Nephron progenitor cell (in vitro differentiated cells): Measurements from ENCODE around the gene ADAMTSL5.

Experiments used
- DNase-seq: peaks from one replicate; pipeline ENCODE4 v3.0.0; 2021
- H3K27ac Mint-ChIP-seq: 2 replicates; pipeline ENCODE4 v1.8.0; 2021; ENCODE audit warnings: mild to moderate bottlenecking, moderate library complexity, mixed read lengths
- H3K27me3 Mint-ChIP-seq: 2 replicates; pipeline ENCODE4 v1.8.0; 2021; ENCODE audit warnings: mild to moderate bottlenecking, low read depth, mixed read lengths; ENCODE audit not compliant: poor library complexity
- H3K36me3 Mint-ChIP-seq: 2 replicates; pipeline ENCODE4 v1.8.0; 2021; ENCODE audit warnings: low read depth, mixed read lengths
- H3K4me1 Mint-ChIP-seq: 2 replicates; pipeline ENCODE4 v1.8.0; 2021; ENCODE audit warnings: mixed read lengths
- H3K4me3 Mint-ChIP-seq: 2 replicates; pipeline ENCODE4 v1.8.0; 2021; ENCODE audit warnings: mild to moderate bottlenecking, moderate library complexity, mixed read lengths
- H3K9me3 Mint-ChIP-seq: 2 replicates; pipeline ENCODE4 v1.8.0; 2021; ENCODE audit warnings: mild to moderate bottlenecking, moderate library complexity, mixed read lengths
- CTCF ChIP-seq: fragments of 200-600 bp; sonication (generic); IDR thresholded peaks from 2 replicates; pipeline ENCODE4 v1.5.0; 2021; ENCODE audit warnings: antibody characterized with exemption

The ADAMTSL5 gene

GRCh38 chr19:1486720-1487575 is 25.9 kb downstream of the ADAMTSL5 start:
- H3K4me1 Mint-ChIP-seq = peaks cover 10% of the 10 kb centered on the region
- H3K36me3 Mint-ChIP-seq = no peaks in the 10 kb centered on the region
- DNase-seq = no peak
- no peak for TF ChIP-seq CTCF
- no peaks in the 10 kb centered on the region for H3K9me3 Mint-ChIP-seq
- no peak overlapping the region for H3K27ac Mint-ChIP-seq
- H3K27me3 Mint-ChIP-seq = peaks cover 5% of the 10 kb centered on the region
- H3K4me3 Mint-ChIP-seq = no peak overlapping the region

DNA sequence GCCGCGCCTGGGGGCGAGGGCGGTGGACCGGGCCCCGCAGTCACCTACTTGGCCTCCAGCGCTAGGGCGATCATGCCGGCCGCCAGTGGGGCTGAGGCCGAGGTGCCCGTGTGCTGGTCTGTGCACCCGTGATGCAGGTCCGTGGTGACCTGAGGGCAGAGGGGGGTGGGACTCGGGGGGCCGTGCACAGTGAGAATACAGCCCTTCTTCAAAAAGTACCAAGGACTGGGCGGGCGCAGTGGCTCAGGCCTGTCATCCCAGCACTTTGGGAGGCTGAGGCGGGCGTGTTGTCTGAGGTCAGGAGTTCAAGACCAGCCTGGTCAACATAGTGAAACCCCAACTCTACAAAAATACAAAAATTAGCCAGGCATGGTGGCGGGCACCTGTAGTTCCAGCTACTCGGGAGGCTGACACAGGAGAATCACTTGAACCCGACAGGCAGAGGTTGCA is 28.8 kb downstream of the ADAMTSL5 start:
- Mint-ChIP-seq H3K9me3 (no peaks in the 10 kb centered on the region), H3K4me1 (peaks cover 4% of the 10 kb centered on the region), H3K27me3 (no peaks in the 10 kb centered on the region), H3K4me3 (no peak overlapping the region), H3K27ac (no peak overlapping the region), H3K36me3 (no peaks in the 10 kb centered on the region)
- DNase-seq = no peak
- no peak for TF ChIP-seq CTCF

DNA sequence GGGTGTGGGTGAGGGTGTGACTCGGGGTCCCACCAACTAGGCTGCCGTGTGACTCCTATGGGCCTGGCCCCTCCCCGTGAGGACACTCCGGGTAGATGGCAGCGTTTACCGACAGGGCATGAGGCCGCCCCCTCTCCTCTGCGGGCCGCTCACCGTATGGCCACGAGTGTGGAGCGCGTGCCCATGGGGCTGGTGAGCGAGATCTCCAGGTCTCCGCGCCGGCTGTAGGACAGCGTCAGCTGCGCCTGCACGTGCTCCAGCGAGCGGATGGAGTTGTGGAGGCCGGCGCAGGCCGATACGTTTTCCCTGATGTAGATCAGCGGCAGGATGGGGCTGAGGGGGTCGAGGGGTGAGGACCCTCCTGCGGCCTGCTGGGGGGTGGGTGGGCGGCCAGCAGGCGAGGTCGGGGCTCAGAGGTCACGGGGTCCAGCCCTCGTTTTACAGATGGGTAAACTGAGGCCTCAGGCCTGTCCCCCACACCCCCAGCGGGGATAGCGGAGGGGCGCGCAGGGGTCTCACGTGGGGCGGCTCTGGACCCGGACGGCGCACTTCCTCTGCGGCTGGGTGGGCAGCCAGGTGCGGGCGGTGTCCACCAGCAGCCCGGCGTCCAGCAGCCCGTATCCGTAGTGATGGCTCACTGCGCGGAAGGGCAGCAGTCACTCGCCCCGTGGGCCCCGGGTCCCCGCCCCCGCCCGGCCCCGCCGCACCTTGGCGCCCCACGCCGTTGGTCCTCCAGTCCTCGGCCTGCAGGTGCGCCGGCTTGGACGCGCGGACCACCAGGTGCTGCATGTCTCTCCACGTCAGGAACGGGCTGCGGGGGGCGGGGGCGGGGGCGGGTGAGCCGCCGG is 29.5 kb downstream of the ADAMTSL5 start:
- no peaks in the 10 kb centered on the region for H3K27me3 Mint-ChIP-seq
- peaks cover 8% of the 10 kb centered on the region for H3K4me1 Mint-ChIP-seq
- no peaks in the 10 kb centered on the region for H3K36me3 Mint-ChIP-seq
- no peak overlapping the region for H3K4me3 Mint-ChIP-seq
- H3K9me3 Mint-ChIP-seq = no peaks in the 10 kb centered on the region
- TF ChIP-seq CTCF = no peak
- DNase-seq = no peak
- H3K27ac Mint-ChIP-seq = no peak overlapping the region

GRCh38 chr19:1482361-1483130 is 30.3 kb downstream of the ADAMTSL5 start:
- no peak for TF ChIP-seq CTCF
- no peaks in the 10 kb centered on the region for H3K27me3 Mint-ChIP-seq
- no peak for DNase-seq

GRCh38 chr19:1481893-1482360 is 30.9 kb downstream of the ADAMTSL5 start:
- Mint-ChIP-seq H3K27ac (no peak overlapping the region), H3K27me3 (no peaks in the 10 kb centered on the region), H3K36me3 (peaks cover 5% of the 10 kb centered on the region), H3K4me1 (peaks cover 19% of the 10 kb centered on the region), H3K9me3 (no peaks in the 10 kb centered on the region), H3K4me3 (no peak overlapping the region)
- DNase-seq = no peak
- TF ChIP-seq CTCF = no peak

More at GRCh38 chr19:1482361-1483130, 30.3 kb downstream of the ADAMTSL5 start:
- H3K9me3 Mint-ChIP-seq = no peaks in the 10 kb centered on the region
- no peak overlapping the region for H3K27ac Mint-ChIP-seq
- no peak overlapping the region for H3K4me3 Mint-ChIP-seq
- peaks cover 15% of the 10 kb centered on the region for H3K4me1 Mint-ChIP-seq
- H3K36me3 Mint-ChIP-seq = peaks cover under 1% of the 10 kb centered on the region
